ENCODE measurements around the gene TUBGCP6.
A peak's percentile ranks its signal among the peaks of the same experiment; 100 is the strongest.

TUBGCP6 gene

DNA sequence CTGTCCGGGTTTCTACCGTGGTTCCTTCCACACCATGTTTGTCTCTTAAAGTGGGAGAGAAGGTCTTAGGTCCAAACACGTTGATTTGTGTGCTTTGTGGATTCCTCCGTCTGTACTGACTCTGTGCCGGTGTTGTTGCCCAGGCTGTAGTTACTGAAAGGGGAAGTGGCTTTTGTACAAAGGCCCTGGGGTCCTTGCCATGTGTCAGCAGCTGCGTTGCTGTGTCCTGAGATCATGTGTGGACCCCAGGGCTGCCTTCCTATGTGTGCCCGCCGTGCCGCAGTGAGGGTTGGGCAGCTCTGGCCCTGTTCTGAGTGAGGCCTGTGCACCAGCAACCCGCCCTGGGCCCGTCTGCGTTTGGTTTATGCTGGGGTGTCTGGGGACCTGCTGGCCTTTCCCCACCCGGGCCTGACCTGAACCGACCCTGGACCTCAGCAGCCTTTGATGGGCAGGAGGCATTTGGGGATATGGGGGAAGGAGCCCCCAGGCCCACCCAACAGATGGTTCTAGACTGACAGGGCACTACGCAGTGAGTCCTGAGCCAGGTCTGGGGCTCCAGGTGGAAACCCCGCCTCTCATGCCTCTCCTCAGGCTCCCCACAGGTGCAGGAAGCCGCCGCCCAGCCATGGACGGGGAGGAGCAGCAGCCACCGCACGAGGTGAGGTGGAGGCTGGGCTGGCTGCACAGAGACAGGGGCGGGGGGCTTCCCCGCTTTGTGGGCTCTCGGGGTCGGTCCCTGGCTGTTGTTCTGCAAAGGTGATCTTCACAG is 52.2 kb downstream of the TUBGCP6 start:
- H3K36me3 Mint-ChIP-seq = no peaks in the 10 kb centered on the region
- H3K4me1 Mint-ChIP-seq = peaks cover 37% of the 10 kb centered on the region
- no peaks in the 10 kb centered on the region for H3K27me3 Mint-ChIP-seq
- H3K27ac Mint-ChIP-seq = peak overlapping the region; percentile 97
- H3K4me3 Mint-ChIP-seq = peak overlapping the region; percentile 88
- H3K9me3 Mint-ChIP-seq = no peaks in the 10 kb centered on the region

DNA sequence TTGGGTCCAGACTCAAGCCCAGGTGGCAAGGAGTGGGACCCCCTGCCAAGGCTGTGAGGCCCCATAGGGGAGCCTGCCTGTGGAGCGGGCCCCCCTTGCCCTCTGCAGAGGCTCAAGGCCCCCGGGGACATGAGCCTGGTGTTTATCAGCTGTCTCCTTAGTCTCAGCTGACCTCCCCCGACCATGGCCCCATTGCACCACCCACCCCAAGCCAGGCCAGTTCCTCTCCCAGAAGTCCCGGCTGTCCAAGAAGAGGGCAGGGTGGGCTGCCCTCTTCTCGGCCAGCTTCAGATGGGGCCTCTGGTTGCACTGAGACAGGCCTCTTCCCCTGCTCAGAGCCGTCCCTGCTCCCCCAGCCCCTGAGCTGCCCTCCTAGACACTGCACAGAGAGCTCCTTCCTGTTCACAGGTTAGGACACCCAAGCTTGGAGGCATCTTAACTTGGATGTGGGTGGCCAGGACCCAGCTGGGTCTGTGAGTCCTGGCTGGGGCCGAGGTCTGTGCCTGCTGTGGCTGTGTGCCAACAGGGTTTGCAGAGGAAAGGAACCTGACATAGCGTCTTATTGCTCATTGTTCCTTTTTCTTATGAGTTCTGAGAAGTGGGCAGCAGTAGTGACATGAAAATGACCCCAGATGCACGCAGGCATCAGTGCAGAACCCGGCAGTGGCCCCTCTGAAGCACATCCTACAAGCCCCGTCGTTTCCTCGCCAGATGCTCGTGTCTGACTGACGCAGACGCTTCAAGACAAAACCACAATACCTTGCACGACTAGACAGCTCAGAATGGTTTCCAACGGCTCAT is 53.7 kb downstream of the TUBGCP6 start:
- H3K4me3 Mint-ChIP-seq = peak overlapping the region; percentile 88
- H3K27ac Mint-ChIP-seq = peak overlapping the region; percentile 97
- no peaks in the 10 kb centered on the region for H3K27me3 Mint-ChIP-seq
- H3K36me3 Mint-ChIP-seq = peaks cover 1% of the 10 kb centered on the region
- no peaks in the 10 kb centered on the region for H3K9me3 Mint-ChIP-seq
- H3K4me1 Mint-ChIP-seq = peaks cover 45% of the 10 kb centered on the region

DNA sequence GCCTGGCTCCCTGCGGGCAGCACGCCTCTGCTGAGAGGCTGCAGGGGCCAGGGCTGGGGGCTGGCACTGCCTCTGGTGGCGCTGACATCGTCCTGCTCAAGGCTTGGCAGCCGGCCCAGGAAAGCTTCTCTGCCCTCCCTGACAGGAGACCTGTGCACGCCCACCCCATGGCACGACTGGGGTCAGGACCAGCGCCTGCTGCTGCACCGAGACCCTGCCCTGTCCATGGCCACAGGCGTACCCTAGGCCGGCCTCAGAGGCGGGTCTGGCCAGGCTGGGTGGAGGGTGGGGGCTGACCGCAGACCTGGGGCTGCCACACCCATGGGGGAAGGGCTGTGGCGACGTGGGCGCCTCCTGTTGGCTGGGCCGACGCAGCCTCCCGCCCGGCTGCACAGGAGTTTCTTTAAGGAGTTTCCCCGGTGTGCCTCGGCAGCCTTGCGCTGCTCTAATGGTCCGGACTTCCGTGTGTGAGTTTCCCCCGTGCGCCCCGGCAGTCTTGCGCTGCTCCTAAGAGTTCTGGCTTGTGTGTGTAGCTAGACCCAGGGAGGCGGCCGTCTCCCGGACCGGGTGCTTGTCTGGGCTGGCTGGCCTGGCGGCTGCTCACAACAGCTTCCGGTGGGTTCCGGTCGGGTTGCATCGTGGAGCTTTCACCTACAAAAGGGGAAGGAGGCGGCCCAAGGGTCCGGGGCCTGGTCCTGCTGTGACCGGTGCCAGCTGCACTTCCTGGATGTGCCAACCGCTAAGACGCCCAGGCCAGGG is 54.5 kb downstream of the TUBGCP6 start:
- Mint-ChIP-seq H3K27ac (peak overlapping the region; percentile 93), H3K27me3 (no peaks in the 10 kb centered on the region), H3K4me1 (peaks cover 47% of the 10 kb centered on the region)

DNA sequence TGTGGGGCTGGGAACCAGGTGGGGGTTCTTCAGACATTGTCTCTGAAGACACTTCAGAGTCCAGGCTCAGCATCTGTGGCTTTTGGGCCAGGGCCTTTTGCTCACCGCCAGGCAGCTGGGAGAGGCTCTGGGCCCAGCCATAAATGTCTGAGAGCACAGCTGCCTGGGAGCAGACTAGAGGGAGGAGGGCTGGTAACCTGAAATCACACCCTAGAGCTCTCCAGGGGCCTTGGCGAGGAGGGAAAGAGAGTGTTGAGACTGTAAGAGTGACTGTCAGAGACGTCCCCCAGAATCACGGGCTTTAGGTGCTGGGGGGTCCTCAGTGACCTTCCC is 55.0 kb downstream of the TUBGCP6 start:
- Mint-ChIP-seq H3K36me3 (peaks cover 1% of the 10 kb centered on the region), H3K4me3 (peak overlapping the region; percentile 88), H3K27ac (peak overlapping the region; percentile 93), H3K4me1 (peaks cover 48% of the 10 kb centered on the region), H3K9me3 (no peaks in the 10 kb centered on the region), H3K27me3 (no peaks in the 10 kb centered on the region)

More for the DNA sequence above, 54.5 kb downstream of the TUBGCP6 start:
- H3K36me3 Mint-ChIP-seq = peaks cover 1% of the 10 kb centered on the region
- no peaks in the 10 kb centered on the region for H3K9me3 Mint-ChIP-seq
- H3K4me3 Mint-ChIP-seq = peak overlapping the region; percentile 88

DNA sequence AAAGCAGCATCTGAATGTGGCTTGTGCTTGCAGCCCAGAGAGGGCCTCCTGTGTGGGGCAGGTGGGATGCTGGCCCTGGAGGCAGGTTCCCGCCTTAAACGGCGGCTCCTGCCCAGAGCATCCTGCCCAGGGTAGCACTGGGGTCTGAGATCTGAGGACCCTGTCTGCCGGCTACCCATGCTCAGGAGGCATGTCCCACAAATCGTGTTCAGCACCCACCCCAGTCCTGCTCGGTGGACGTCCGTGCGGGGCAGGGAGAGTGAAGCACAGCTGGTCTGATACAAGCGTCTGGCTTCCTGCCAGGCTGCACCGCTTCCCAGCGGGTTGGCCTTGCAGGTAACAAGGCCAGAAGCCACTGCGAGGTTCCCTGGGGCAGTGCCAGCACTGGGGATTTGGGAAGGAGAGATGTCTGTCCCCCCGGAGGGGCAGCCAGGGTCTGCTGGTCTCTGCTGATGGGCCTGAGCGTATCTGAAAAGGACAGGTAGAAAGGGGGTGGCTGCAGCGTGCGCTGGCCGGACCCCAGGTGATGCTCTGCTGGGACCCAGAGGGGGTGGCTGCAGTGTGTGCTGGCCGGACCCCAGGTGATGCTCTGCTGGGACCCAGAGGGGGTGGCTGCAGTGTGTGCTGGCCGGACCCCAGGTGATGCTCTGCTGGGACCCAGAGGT is 55.5 kb downstream of the TUBGCP6 start:
- H3K36me3 Mint-ChIP-seq = peaks cover 1% of the 10 kb centered on the region
- no peaks in the 10 kb centered on the region for H3K9me3 Mint-ChIP-seq
- no peaks in the 10 kb centered on the region for H3K27me3 Mint-ChIP-seq
- H3K27ac Mint-ChIP-seq = no peak overlapping the region
- H3K4me1 Mint-ChIP-seq = peaks cover 51% of the 10 kb centered on the region
- peak overlapping the region; percentile 88 for H3K4me3 Mint-ChIP-seq

DNA sequence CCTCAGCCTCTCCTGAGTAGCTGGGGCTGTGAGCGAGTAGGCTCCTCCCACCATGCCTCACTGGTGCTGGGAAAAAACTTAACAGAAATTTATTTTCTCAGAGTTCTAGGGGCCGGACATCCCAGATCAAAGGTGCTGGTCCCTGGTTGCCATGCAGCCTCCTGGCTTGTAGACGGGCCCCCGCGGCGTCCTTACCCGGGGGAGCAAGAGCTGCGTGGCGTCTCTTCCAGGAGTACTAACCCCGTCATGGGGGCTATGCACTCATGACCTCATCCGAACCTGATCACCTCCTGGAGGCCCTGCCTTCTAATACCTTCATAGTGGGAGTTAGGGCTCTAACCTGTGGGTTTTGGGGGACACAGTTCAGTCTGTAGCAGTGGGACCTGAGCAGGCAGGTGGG is 56.5 kb downstream of the TUBGCP6 start:
- Mint-ChIP-seq H3K4me3 (peak overlapping the region; percentile 44), H3K4me1 (peaks cover 51% of the 10 kb centered on the region), H3K9me3 (no peaks in the 10 kb centered on the region), H3K36me3 (peaks cover 1% of the 10 kb centered on the region), H3K27me3 (no peaks in the 10 kb centered on the region), H3K27ac (no peak overlapping the region)

DNA sequence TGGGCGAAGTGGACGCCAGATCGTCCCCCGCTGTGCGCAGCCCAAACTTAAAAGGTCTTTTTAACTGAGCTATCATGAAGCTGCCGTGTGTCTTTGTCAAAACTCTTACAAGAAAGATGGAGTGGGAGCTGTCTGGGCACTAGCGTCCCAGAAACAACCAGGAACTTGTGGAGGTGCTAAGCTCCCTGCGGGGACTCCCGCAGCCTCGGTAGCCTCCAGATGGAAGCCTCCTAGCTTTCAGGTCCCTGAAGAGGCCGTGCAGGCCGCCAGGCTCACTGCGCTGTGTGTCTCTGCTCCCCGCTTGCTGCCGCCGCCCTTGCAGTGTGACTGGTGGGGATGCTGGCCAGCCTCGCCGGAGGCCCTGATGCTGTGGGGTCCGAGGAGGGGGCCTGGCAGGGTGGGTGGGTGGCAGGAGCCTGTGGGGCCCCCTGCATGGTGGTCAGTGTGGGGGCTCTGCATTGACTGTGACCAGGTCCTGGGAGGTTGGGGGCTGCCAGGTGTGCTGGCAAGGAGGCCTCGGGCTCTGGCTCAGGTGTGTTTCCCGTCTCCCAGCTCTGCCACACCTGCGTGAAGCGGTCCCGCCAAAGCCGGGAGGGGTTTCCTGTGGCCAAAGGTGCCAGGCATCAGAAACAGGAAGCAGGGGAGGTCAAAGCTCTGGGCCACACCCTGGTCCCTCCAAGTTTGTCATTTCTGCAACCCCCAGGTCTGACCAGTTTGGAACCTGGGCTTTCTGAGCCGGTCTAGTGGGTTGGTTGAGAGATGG is 57.9 kb downstream of the TUBGCP6 start:
- Mint-ChIP-seq H3K4me3 (peak overlapping the region; percentile 95), H3K4me1 (peaks cover 39% of the 10 kb centered on the region), H3K27ac (peak overlapping the region; percentile 95), H3K36me3 (peaks cover 1% of the 10 kb centered on the region), H3K9me3 (no peaks in the 10 kb centered on the region), H3K27me3 (no peaks in the 10 kb centered on the region)

DNA sequence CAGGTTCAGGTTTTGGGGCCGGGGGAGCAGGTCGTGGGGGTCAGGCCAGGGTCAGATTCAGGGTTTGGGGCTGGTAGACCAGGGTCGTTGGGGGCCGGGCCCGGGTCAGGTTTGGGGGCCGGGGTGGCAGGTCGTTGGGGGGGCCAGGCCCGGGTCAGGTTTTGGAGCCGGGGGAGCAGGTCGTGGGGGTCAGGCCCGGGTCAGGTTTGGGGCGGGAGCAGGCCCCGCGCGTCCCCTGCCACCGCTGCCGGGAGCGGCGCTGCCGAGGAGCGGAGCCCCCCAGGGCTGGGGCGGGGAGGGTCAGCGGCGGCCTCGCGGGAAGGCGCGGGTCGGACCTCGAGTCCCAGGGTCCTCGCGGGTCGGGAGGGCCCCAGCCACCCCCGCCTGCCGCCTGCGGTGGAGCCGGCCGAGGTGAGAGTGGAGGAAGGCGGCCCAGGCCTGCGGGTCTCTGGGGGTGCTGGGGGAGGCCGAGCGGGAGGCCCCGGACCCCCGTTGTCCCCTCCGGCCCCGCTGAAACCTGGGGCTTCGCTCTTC is 58.6 kb downstream of the TUBGCP6 start:
- peak overlapping the region; percentile 95 for H3K4me3 Mint-ChIP-seq
- peaks cover 1% of the 10 kb centered on the region for H3K36me3 Mint-ChIP-seq
- H3K27me3 Mint-ChIP-seq = no peaks in the 10 kb centered on the region

DNA sequence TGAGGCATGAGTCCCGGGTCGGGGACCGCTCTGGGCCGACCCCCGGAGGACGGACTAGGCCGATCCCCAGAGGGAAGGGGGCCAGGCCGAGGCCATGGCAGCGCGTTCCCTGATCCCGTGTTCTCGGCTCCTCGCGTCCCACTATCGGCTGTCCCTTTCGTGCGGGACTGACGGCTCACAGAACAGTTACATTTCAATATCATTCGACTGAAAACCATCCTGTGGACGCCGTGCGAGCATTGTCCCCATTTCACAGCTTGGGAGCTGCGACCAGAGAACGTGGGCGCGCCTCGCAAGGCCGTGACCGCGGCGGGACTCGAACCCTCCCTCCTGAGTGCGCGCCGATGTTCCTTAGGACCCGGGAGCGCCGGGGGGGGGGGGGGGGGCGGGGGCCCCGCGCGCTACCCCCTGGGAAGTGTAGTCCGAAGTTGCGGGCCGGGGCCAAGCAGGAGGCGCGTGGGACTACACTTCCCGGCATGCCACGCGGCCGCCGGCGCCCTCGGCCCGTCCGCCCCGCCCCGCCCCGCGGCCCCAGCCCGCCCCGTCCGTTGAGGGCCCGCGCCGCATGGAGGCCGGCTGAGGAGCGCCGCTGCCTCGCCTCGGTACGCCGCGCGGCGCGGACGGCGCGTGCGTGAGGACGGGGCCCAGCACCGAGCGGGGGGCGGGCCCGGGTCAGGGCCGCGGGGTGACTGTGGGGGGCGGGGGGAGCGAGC is 59.3 kb downstream of the TUBGCP6 start, which contains the start of gene TRABD:
TRABD (plus strand) TSS at position 539 of the 713 bp plus-strand sequence. CDS start 7,148 bp downstream, outside the sequence.
- Mint-ChIP-seq H3K9me3 (no peaks in the 10 kb centered on the region), H3K27me3 (no peaks in the 10 kb centered on the region), H3K4me1 (peaks cover 30% of the 10 kb centered on the region), H3K36me3 (peaks cover 1% of the 10 kb centered on the region), H3K27ac (peak within 1 kb of the TSS; percentile 95), H3K4me3 (peak within 1 kb of the TSS; percentile 95)

More for the DNA sequence above, 58.6 kb downstream of the TUBGCP6 start:
- no peaks in the 10 kb centered on the region for H3K9me3 Mint-ChIP-seq
- H3K4me1 Mint-ChIP-seq = peaks cover 32% of the 10 kb centered on the region
- peak overlapping the region; percentile 95 for H3K27ac Mint-ChIP-seq

DNA sequence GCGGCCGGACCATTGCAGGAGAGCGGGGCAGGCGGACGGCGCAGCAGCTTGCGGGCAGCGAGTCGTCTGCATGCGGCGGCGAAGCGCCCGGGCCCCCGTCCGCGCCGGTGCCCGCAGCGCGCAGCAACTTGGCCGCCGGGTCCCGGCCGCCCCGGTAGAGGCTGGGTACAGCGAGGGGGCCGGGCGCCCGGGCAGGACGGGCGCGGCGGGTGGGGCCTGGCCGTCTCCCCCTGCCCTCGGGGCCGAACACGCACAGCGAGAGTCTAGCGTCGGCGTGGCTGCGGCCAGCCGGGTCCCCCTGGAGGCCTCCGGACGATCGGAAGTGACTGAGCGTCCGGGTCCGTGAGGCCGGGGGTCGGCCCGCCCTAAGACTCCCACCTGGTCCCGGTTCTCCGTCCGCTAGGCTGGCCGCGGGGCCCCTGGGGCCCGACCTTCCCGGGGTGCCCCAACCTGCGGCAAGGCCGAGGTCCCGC is 59.9 kb downstream of the TUBGCP6 start:
- Mint-ChIP-seq H3K27ac (no peak overlapping the region), H3K4me1 (peaks cover 29% of the 10 kb centered on the region)

DNA sequence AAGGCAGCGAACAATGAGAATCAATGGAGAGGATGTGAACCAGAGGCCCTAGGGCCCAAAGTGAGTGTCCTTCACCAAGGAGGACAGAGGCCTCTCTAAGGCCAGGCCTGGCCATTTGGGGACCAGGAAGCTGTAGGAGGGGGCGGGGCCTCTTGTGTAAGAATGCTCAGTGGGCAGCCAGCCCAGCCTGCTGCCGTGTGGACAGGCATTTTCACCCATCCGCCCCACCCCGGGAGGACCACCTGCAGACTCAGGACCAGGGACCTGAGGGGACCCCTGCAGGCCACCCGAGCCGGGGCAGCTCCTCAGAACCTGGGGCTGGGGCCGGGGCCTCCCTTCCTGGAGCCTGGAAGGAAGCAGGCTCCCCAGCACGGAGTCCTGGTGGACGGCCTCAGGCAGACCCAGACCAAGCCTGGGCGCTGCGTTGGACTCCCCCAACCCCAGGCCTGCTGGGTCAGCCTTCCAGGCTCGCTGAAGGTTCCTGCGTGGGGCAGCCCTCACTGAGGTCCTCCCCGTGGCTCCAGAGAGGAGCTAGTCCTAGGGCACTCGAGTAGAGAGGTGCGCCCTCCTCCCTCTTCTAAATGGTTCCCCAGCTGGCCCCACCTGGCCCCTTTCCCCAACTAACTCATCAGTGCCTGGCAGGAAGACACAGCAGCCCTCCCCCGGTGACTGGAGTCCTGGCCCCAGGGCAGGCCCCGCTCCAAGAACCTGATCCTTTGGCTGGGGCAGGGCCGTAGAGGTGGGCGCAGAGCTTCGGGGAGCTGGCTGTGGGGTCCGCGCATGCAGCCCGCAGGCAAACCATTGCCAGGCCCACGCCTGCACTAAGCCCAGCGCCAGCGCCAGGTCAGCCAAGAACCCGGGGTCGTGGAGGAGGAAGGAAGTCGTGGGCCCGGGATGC is 60.6 kb downstream of the TUBGCP6 start:
- H3K27ac Mint-ChIP-seq = no peak overlapping the region
- H3K9me3 Mint-ChIP-seq = no peaks in the 10 kb centered on the region
- peak overlapping the region; percentile 81 for H3K4me3 Mint-ChIP-seq
- H3K27me3 Mint-ChIP-seq = peaks cover 2% of the 10 kb centered on the region
- peaks cover 26% of the 10 kb centered on the region for H3K4me1 Mint-ChIP-seq
- H3K36me3 Mint-ChIP-seq = peaks cover 1% of the 10 kb centered on the region

More for the DNA sequence above, 59.9 kb downstream of the TUBGCP6 start:
- peak overlapping the region; percentile 89 for H3K4me3 Mint-ChIP-seq
- no peaks in the 10 kb centered on the region for H3K27me3 Mint-ChIP-seq
- H3K36me3 Mint-ChIP-seq = peaks cover 1% of the 10 kb centered on the region
- no peaks in the 10 kb centered on the region for H3K9me3 Mint-ChIP-seq

DNA sequence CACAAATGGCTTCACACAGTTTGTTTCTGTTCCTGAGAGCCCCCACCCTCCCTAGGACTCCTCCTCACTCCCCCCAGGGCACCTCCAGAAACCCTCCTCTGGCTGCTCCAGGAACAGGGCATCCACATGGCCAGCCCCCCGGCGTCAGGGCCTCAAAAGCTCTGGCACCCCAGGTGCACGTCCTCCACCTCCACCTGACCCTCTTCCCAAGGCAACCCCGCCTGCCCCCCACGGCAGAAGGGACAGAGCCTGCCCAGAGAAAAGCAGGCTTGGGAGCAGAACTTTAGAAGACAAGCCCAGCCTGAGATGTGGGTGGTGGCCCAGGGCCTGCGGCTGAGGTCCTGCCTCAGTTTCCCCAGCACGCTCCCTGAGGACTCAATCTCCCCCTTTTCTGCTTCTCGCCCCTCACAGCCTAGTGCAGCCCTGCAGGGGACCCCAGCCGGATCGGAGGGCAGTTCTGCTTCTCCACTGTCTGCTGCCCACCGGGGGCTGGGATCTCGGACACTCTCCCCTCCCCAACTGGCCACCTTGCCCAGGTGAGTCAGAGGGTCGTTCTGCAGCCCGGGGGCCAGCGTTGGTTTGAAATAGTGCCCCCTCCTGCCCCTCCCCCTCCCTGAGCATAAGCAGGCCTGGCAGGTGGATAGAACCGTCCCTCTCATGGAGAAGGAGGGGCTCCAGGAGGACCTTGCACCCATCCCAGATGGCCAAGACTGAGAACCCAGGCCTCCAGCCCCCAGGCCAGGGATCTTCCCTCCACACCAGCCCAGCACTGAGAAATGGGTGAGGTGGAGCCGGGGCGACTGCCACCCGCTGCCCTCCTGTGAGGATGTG is 61.5 kb downstream of the TUBGCP6 start:
- H3K9me3 Mint-ChIP-seq = no peaks in the 10 kb centered on the region
- H3K36me3 Mint-ChIP-seq = peaks cover 1% of the 10 kb centered on the region
- peaks cover 2% of the 10 kb centered on the region for H3K27me3 Mint-ChIP-seq
- H3K4me1 Mint-ChIP-seq = peaks cover 19% of the 10 kb centered on the region
- peak overlapping the region; percentile 54 for H3K4me3 Mint-ChIP-seq
- H3K27ac Mint-ChIP-seq = no peak overlapping the region

Data from activated naive CD4-positive, alpha-beta T cell treated with anti-CD3 and anti-CD28 coated beads, Interleukin-2, amount 50 U/mL, for 24 hours (primary cell).